H9 (cell line): ENCODE data around the gene NAP1L3. TPM values are rescaled to one million over a fixed set of nuclear protein-coding genes. Genes with fewer than 3 reads are reported as not detected.

ENCODE experiments used
- DNase-seq: peaks from one replicate; pipeline ENCODE4 v3.0.0-alpha.2; 2017
- H2AFZ ChIP-seq: one replicate; pipeline ENCODE4 v1.6.1; 2013; ENCODE audit warnings: mild to moderate bottlenecking, low read length, control low read depth, moderate library complexity
- H2AK5ac ChIP-seq: 2 replicates; pipeline ENCODE4 v1.6.1; 2013; ENCODE audit warnings: low read length, control low read depth, mixed read lengths; ENCODE audit not compliant: insufficient read length
- H2BK120ac ChIP-seq: one replicate; pipeline ENCODE4 v1.6.1; 2013; ENCODE audit warnings: low read depth, mild to moderate bottlenecking, low read length, control low read depth, inconsistent platforms; ENCODE audit not compliant: poor library complexity, severe bottlenecking
- H2BK12ac ChIP-seq: 2 replicates; pipeline ENCODE4 v1.6.1; 2013; ENCODE audit warnings: low read length, control low read depth, mixed read lengths, low read depth; ENCODE audit not compliant: insufficient read length
- H2BK15ac ChIP-seq: 2 replicates; pipeline ENCODE4 v1.6.1; 2013; ENCODE audit warnings: low read depth, low read length, control low read depth
- H2BK20ac ChIP-seq: one replicate; pipeline ENCODE4 v1.6.1; 2013; ENCODE audit warnings: low read depth, mild to moderate bottlenecking, low read length, control low read depth, inconsistent platforms; ENCODE audit not compliant: poor library complexity, severe bottlenecking
- H2BK5ac ChIP-seq: 2 replicates; pipeline ENCODE4 v1.6.1; 2013; ENCODE audit warnings: low read length, control low read depth, mixed read lengths; ENCODE audit not compliant: insufficient read length
- H3K14ac ChIP-seq: 2 replicates; pipeline ENCODE4 v1.6.1; 2013; ENCODE audit warnings: low read length, control low read depth; ENCODE audit not compliant: insufficient read depth
- H3K18ac ChIP-seq: 2 replicates; pipeline ENCODE4 v1.6.1; 2013; ENCODE audit warnings: low read depth, mild to moderate bottlenecking, mixed read lengths, low read length, control low read depth; ENCODE audit not compliant: insufficient read length
- H3K23ac ChIP-seq: 2 replicates; pipeline ENCODE4 v1.6.1; 2013; ENCODE audit warnings: low read length, control low read depth, mixed read lengths, low read depth; ENCODE audit not compliant: insufficient read length
- H3K23me2 ChIP-seq: 2 replicates; pipeline ENCODE4 v1.6.1; 2013; ENCODE audit warnings: low read depth, mild to moderate bottlenecking, mixed read lengths, low read length, control low read depth; ENCODE audit not compliant: insufficient read length, poor library complexity, severe bottlenecking
- H3K27ac ChIP-seq: 2 replicates; pipeline ENCODE4 v1.5.1; 2013; ENCODE audit warnings: low read length, control low read depth, mixed read lengths, low read depth; ENCODE audit not compliant: insufficient read length
- H3K27me3 ChIP-seq: 2 replicates; pipeline ENCODE4 v1.6.1; 2013; ENCODE audit warnings: low read length, control low read depth, inconsistent platforms; ENCODE audit not compliant: insufficient read depth
- H3K4ac ChIP-seq: 2 replicates; pipeline ENCODE4 v1.6.1; 2013; ENCODE audit warnings: low read depth, mild to moderate bottlenecking, control low read depth, inconsistent platforms, low read length, moderate library complexity
- H3K4me1 ChIP-seq: 2 replicates; pipeline ENCODE4 v1.6.1; 2013; ENCODE audit warnings: low read length, control low read depth, inconsistent platforms; ENCODE audit not compliant: insufficient read depth
- H3K4me2 ChIP-seq: 2 replicates; pipeline ENCODE4 v1.6.1; 2013; ENCODE audit warnings: low read length, control low read depth, mixed read lengths; ENCODE audit not compliant: insufficient read length, insufficient read depth
- H3K56ac ChIP-seq: 2 replicates; pipeline ENCODE4 v1.6.1; 2013; ENCODE audit warnings: low read depth, mild to moderate bottlenecking, mixed read lengths, low read length, control low read depth; ENCODE audit not compliant: insufficient read length
- H3K79me1 ChIP-seq: 2 replicates; pipeline ENCODE4 v1.6.1; 2013; ENCODE audit warnings: low read depth, mild to moderate bottlenecking, moderate library complexity, low read length, control low read depth, inconsistent platforms; ENCODE audit not compliant: insufficient read depth, poor library complexity, severe bottlenecking
- H3K79me2 ChIP-seq: 2 replicates; pipeline ENCODE4 v1.6.1; 2013; ENCODE audit warnings: low read length, control low read depth, inconsistent platforms; ENCODE audit not compliant: insufficient read depth
- H3K9ac ChIP-seq: 2 replicates; pipeline ENCODE4 v1.6.1; 2013; ENCODE audit warnings: low read length, control low read depth, mixed read lengths; ENCODE audit not compliant: insufficient read length; ENCODE audit errors: extremely low read depth
- H3K9me3 ChIP-seq: one replicate; pipeline ENCODE4 v1.6.1; 2013; ENCODE audit warnings: low read depth, low read length, inconsistent platforms; ENCODE audit not compliant: control insufficient read depth
- H3T11ph ChIP-seq: one replicate; pipeline ENCODE4 v1.6.1; 2013; ENCODE audit warnings: mild to moderate bottlenecking, low read length, control low read depth, inconsistent platforms
- H4K20me1 ChIP-seq: one replicate; pipeline ENCODE4 v1.6.1; 2013; ENCODE audit not compliant: control insufficient read depth, insufficient read length, insufficient read depth
- H4K5ac ChIP-seq: 2 replicates; pipeline ENCODE4 v1.6.1; 2013; ENCODE audit warnings: low read depth, mild to moderate bottlenecking, mixed read lengths, low read length, control low read depth; ENCODE audit not compliant: insufficient read length
- H4K8ac ChIP-seq: replicated peaks from 2 replicates; pipeline ENCODE4 v1.6.1; 2013; ENCODE audit warnings: low read length, control low read depth, mixed read lengths, low read depth; ENCODE audit not compliant: insufficient read length
- H4K91ac ChIP-seq: 2 replicates; pipeline ENCODE4 v1.6.1; 2013; ENCODE audit warnings: low read depth, mild to moderate bottlenecking, moderate library complexity, mixed read lengths, low read length, control low read depth; ENCODE audit not compliant: insufficient read length
- H3K27ac Mint-ChIP-seq, 3 experiments: 2 replicates in 2 of 3; 3 replicates in 1 of 3; pipeline ENCODE4 v1.8.0; 2020 to 2021; ENCODE audit warnings: mixed read lengths in 3 of 3, mild to moderate bottlenecking in 1 of 3, moderate library complexity in 1 of 3
- H3K27me3 Mint-ChIP-seq: 2 replicates; pipeline ENCODE4 v1.8.0; 2021; ENCODE audit warnings: low read depth, mild to moderate bottlenecking, moderate library complexity, mixed read lengths
- H3K36me3 Mint-ChIP-seq, 3 experiments: 2 replicates in 2 of 3; 3 replicates in 1 of 3; pipeline ENCODE4 v1.8.0; 2020 to 2021; ENCODE audit warnings: low read depth in 3 of 3, mixed read lengths in 3 of 3; ENCODE audit not compliant: insufficient read depth in 1 of 3
- H3K4me1 Mint-ChIP-seq, 2 experiments: 2 replicates each; pipeline ENCODE4 v1.8.0; 2020; ENCODE audit warnings: mixed read lengths in 2 of 2
- H3K4me3 Mint-ChIP-seq, 2 experiments: 2 replicates in 1 of 2; 3 replicates in 1 of 2; pipeline ENCODE4 v1.8.0; 2020 to 2021; ENCODE audit warnings: mild to moderate bottlenecking in 2 of 2, mixed read lengths in 2 of 2, moderate library complexity in 1 of 2
- H3K9me3 Mint-ChIP-seq, 2 experiments: 2 replicates in 1 of 2; 3 replicates in 1 of 2; pipeline ENCODE4 v1.8.0; 2020; ENCODE audit warnings: mild to moderate bottlenecking in 2 of 2, mixed read lengths in 2 of 2, moderate library complexity in 1 of 2
- WGBS: extraction: QIAGEN DNeasy Blood & Tissue Kit; methylation state at CpG from one replicate; pipeline ENCODE4 v1.1.7; 2013; ENCODE audit warnings: missing lambda C conversion rate, low lambda C conversion rate, mixed read lengths; ENCODE audit not compliant: insufficient read length; ENCODE audit errors: extremely low coverage; 5-methylcytosine and 5-hydroxymethylcytosine counted together
- total RNA-seq: library from RNA; stranded (reverse); gene quantifications from 2 replicates; pipeline ENCODE4 v1.2.1, GENCODE V29; 2021
- TF ChIP-seq, protein P1 (sequence below): fragments of 200-600 bp; sonication (generic); conservative IDR thresholded peaks from 3 replicates; pipeline ENCODE4 v1.8.0; 2021; ENCODE audit warnings: antibody characterized with exemption, mild to moderate bottlenecking

NAP1L3 gene
- total RNA-seq, 1 experiment from 2014 or later, result 91.7 TPM

- Histone ChIP-seq H3K79me1 (no peaks in the 10 kb centered on the region), H3K4me2 (no peak overlapping the region), H2BK12ac (no peak overlapping the region), H3K23ac (no peak overlapping the region), H3K56ac (no peak overlapping the region), H3K27ac (no peak overlapping the region), H4K5ac (no peak overlapping the region), H3K27me3 (no peaks in the 10 kb centered on the region), H2BK15ac (no peak overlapping the region), H2BK120ac (no peak overlapping the region), H2AK5ac (no peak overlapping the region), H4K8ac (no peak overlapping the region), H3K23me2 (no peaks in the 10 kb centered on the region), H3K4ac (no peak overlapping the region), H2BK20ac (no peak overlapping the region), H3T11ph (no peak overlapping the region), H3K4me1 (no peaks in the 10 kb centered on the region; the same call in 1 of the 2 replicates), H4K91ac (no peak overlapping the region), H3K9ac (no peak overlapping the region), H2AFZ (no peak overlapping the region), H3K9me3 (peaks cover 17% of the 10 kb centered on the region), H3K14ac (no peak overlapping the region), H3K79me2 (no peaks in the 10 kb centered on the region), H3K18ac (no peak overlapping the region), H2BK5ac (no peak overlapping the region), H4K20me1 (no peaks in the 10 kb centered on the region)
- H3K4me3 Mint-ChIP-seq, result no peak overlapping the region
- TF ChIP-seq, protein P1, sequence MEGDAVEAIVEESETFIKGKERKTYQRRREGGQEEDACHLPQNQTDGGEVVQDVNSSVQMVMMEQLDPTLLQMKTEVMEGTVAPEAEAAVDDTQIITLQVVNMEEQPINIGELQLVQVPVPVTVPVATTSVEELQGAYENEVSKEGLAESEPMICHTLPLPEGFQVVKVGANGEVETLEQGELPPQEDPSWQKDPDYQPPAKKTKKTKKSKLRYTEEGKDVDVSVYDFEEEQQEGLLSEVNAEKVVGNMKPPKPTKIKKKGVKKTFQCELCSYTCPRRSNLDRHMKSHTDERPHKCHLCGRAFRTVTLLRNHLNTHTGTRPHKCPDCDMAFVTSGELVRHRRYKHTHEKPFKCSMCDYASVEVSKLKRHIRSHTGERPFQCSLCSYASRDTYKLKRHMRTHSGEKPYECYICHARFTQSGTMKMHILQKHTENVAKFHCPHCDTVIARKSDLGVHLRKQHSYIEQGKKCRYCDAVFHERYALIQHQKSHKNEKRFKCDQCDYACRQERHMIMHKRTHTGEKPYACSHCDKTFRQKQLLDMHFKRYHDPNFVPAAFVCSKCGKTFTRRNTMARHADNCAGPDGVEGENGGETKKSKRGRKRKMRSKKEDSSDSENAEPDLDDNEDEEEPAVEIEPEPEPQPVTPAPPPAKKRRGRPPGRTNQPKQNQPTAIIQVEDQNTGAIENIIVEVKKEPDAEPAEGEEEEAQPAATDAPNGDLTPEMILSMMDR, result no peak
- peaks cover 30 to 38% of the 10 kb centered on the region in 2 experiments for H3K9me3 Mint-ChIP-seq
- no peaks in the 10 kb centered on the region; the same call in 1 of the 2 replicates for H3K27me3 Mint-ChIP-seq
- H3K36me3 Mint-ChIP-seq, result peaks cover 22 to 37% (median 30%) of the 10 kb centered on the region in 3 experiments
- peak overlapping the region; percentile 24 to 86 (median 82); a peak in 3 of 7 replicates for H3K27ac Mint-ChIP-seq
- WGBS, result no CpG with 5 or more reads among the region's 2 CpGs
- H3K4me1 Mint-ChIP-seq, result peaks cover 13 to 32% of the 10 kb centered on the region in 2 experiments
- DNase-seq, result peak; percentile 51
Measured at GRCh38 chrX:93637591-93637990, 35.8 kb downstream of the NAP1L3 start.

Other genes starting within 250 kb of the NAP1L3 start
- 0.83 and 0.90 TPM in 2 replicates for gene FAM133A, start 628 bp upstream of the NAP1L3 start, total RNA-seq